Heart left ventricle (tissue), 16 donors: ENCODE results near the gene ACTG2. TPM values are rescaled to one million over a fixed set of nuclear protein-coding genes. Genes with fewer than 3 reads are reported as not detected.
A peak's percentile ranks its signal among the peaks of the same experiment; 100 is the strongest.

ENCODE experiments used
- ATAC-seq, 4 donors: fragments of 200-7000 bp; cut with Tn5 transposase; one replicate each; pipeline ENCODE4 v1.9.1; 2020 to 2022; ENCODE audit warnings: moderate library complexity in 4 of 4, mild to moderate bottlenecking in 3 of 4, moderate number of reproducible peaks in 1 of 4
- DNase-seq, 5 donors: peaks; one replicate each; pipeline ENCODE4 v3.0.0-alpha.2; 2020
- H3K27ac ChIP-seq, 12 donors: fragments of 200-600 bp; sonication (generic) in 4 of 12; one replicate each; pipeline versions ENCODE4 v1.5.0 to v1.8.0; 2016 to 2022; ENCODE audit warnings: mild to moderate bottlenecking in 2 of 12
- H3K27me3 ChIP-seq, 9 donors: fragments of 200-600 bp; sonication (generic) in 2 of 9; one replicate each; pipeline versions ENCODE4 v1.5.1 to v1.8.0; 2016 to 2022; ENCODE audit warnings: mild to moderate bottlenecking in 3 of 9
- H3K36me3 ChIP-seq, 9 donors: fragments of 200-600 bp; sonication (generic) in 2 of 9; one replicate each; pipeline versions ENCODE4 v1.5.0 to v1.8.0; 2018 to 2022; ENCODE audit warnings: mild to moderate bottlenecking in 2 of 9
- H3K4me1 ChIP-seq, 12 donors: fragments of 200-600 bp; sonication (generic) in 4 of 12; one replicate each; pipeline versions ENCODE4 v1.5.0 to v1.8.0; 2016 to 2022; ENCODE audit warnings: mild to moderate bottlenecking in 3 of 12
- H3K4me3 ChIP-seq, 12 donors: fragments of 200-600 bp; sonication (generic) in 4 of 12; one replicate each; pipeline versions ENCODE4 v1.5.0 to v1.8.0; 2017 to 2022; ENCODE audit warnings: mild to moderate bottlenecking in 9 of 12, moderate library complexity in 4 of 12
- H3K9me3 ChIP-seq, 12 donors: fragments of 200-600 bp; sonication (generic) in 4 of 12; one replicate each; pipeline versions ENCODE4 v1.5.0 to v1.8.0; 2016 to 2022; ENCODE audit warnings: mild to moderate bottlenecking in 1 of 12
- CTCF ChIP-seq, 12 donors: fragments of 200-600 bp; sonication (generic) in 4 of 12; IDR thresholded peaks; one replicate each; pipeline versions ENCODE4 v1.5.0 to v1.8.0; 2018 to 2022; ENCODE audit warnings: antibody characterized with exemption in 12 of 12, mild to moderate bottlenecking in 5 of 12
- POLR2A ChIP-seq, 2 donors: fragments of 450-650 bp; IDR thresholded peaks; one replicate each; pipeline ENCODE4 v1.6.1; 2017; ENCODE audit warnings: antibody characterized with exemption in 2 of 2, mild to moderate bottlenecking in 2 of 2, moderate library complexity in 2 of 2
- WGBS, 4 donors: extraction: QIAGEN DNeasy Blood & Tissue Kit in 2 of 4; methylation state at CpG; one replicate each; pipeline versions ENCODE4 v1.1.5 to v1.1.7; 2013 to 2018; 5-methylcytosine and 5-hydroxymethylcytosine counted together
- intact Hi-C, 10 donors: fragments of 100-400 bp; cut with DNase I; formaldehyde crosslinking; loops; one replicate each; pipeline versions ENCODE4 v1.11.1 to v1.14.2; 2022
- polyA plus RNA-seq, 2 donors: library from polyadenylated mRNA; stranded (reverse); fragments of 200-250 nt; gene quantifications; one replicate each; pipeline ENCODE4 v1.2.3, GENCODE V29; 2013
- total RNA-seq, 9 donors: library from RNA; depleted of rRNA in 2 of 9; stranded (reverse); fragments of >200 nt in 2 of 9; fragmentation: NEBNext Ultra II Directional in 3 of 9; extraction: Animal tissue kit (Norgen Biotek cat#: 25700) in 3 of 9; gene quantifications; one replicate each; pipeline versions ENCODE4 v1.1.0 to v1.2.4, GENCODE V29; 2016 to 2023
- donor health status: ischemic (EF 13 %, LVEDD 7.1; RV severe dilation, severe dysfunction).
- donor health status: healthy with polysubstance abuse.
- donor health status: DM: no; HTN: yes; CAD: no.
- donor health status: DM: no; HTN: no; CAD: no.
- donor health status: ischemic (EF 25% LVEDD 6.9; RV normal size, moderate dysfunction).
- donor health status: ischemic (EF 25% LVEDD 5.7; RV mildly dilated, moderate dysfunction).
- donor health status: healthy.
- donor health status: DM: yes; HTN: yes; CAD: no.
- donor health status: ischemic (EF 35%, LVEDD 5.7; RV mildly dilated, moderate dysfunction).
- donor health status: nonischemic (EF 11% LVEDD 7.7; RV severe dilation, severe dysfunction).
- donor health status: DM: yes; HTN: yes; CAD: no.
- donor health status: PGD.
- donor health status: ischemic (EF 29% LVEDD 5.4; RV normal size, mild dysfunction).
- donor health status: nonischemic (EF 23%, LVEDD 6.1; RV moderate dilation, normal function).

Gene ACTG2
- total and polyA plus RNA-seq, 11 donors = 1.3 to 10.5 (median 3.8) TPM

DNA sequence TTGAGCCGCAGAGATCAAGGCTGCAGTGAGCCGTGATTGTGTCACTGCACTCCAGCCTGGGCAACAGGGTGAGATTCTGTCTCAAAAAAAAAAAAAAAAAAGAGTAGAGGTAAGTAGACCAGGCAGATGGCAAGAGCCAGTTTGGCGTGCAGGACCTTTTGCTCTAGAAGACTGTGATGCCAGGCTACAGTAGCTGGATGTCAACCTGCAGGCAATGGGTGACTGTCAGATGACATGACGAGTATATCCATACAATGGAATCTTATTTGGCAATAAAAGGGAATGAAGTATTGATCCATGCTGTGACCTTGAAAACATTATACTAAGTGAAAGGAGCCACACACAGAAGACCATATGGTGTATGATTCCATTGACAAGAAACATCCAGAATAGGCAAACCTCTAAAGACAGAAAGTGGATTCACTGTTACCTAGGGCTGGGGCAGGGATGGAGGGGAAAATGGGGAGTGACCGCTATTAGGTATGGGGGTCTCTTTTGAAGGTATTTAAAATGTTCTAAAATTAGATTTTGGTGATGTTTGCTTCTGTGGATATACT is 22.7 kb downstream of the ACTG2 start:
- no peak overlapping the region for H3K4me3 ChIP-seq
- WGBS, 4 donors = 89 to 94% (median 92%) methylated on average over 5 of the region's 5 CpGs
- peak overlapping the region in 1 of 12 donors; percentile 53 for H3K27ac ChIP-seq
- H3K27me3 ChIP-seq = peaks cover 0 to 14% (median 0%) of the 10 kb centered on the region in 9 donors
- no peak for TF ChIP-seq CTCF (IDR thresholded peaks at IDR 0.05)
- no peak for TF ChIP-seq POLR2A (IDR thresholded peaks at IDR 0.05)
- no peaks in the 10 kb centered on the region for H3K36me3 ChIP-seq
- DNase-seq (no peak), ATAC-seq (no peak)
- H3K4me1 ChIP-seq = no peaks in the 10 kb centered on the region
- no peaks in the 10 kb centered on the region for H3K9me3 ChIP-seq
- intact Hi-C loops = no loop called here

DNA sequence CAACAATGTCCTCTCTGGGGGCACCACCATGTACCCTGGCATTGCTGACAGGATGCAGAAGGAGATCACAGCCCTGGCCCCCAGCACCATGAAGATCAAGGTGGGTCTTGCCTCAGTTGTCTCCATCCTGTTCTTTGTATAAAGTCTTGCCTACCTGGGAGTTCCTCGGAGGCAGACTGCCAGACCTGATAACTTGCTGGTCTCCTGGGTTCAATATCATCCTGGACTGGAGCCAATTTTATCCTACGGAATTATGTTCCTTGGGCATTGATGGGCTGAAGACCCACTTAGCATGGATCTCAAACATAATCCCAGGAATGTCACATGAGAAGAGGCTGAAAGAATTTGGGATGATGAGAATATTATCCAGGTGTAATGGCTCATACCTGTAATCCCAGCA is 23.9 kb downstream of the ACTG2 start:
- TF ChIP-seq CTCF (IDR thresholded peaks at IDR 0.05) (no peak), POLR2A (IDR thresholded peaks at IDR 0.05) (no peak)
- intact Hi-C loops = no loop called here
- no peak overlapping the region for H3K4me3 ChIP-seq
- peak overlapping the region in 1 of 12 donors; percentile 45 for H3K27ac ChIP-seq
- H3K27me3 ChIP-seq = peaks cover 0 to 17% (median 0%) of the 10 kb centered on the region in 9 donors
- WGBS, 4 donors = 41 to 77% (median 46%) methylated on average over 2 of the region's 2 CpGs
- H3K9me3 ChIP-seq = no peaks in the 10 kb centered on the region
- DNase-seq (no peak), ATAC-seq (no peak)
- no peaks in the 10 kb centered on the region for H3K4me1 ChIP-seq
- H3K36me3 ChIP-seq = no peaks in the 10 kb centered on the region

- Histone ChIP-seq H3K9me3 (no peaks in the 10 kb centered on the region), H3K36me3 (no peaks in the 10 kb centered on the region), H3K4me1 (no peaks in the 10 kb centered on the region), H3K27ac (peak overlapping the region in 1 of 12 donors; percentile 45), H3K4me3 (no peak overlapping the region), H3K27me3 (peaks cover 0 to 18% (median 0%) of the 10 kb centered on the region in 9 donors)
- no peak for TF ChIP-seq POLR2A (IDR thresholded peaks at IDR 0.05)
- TF ChIP-seq CTCF (IDR thresholded peaks at IDR 0.05) = no peak
- intact Hi-C loops = no loop called here
- no peak for DNase-seq
- ATAC-seq = no peak
- WGBS, 4 donors = 43 to 91% (median 47%) methylated on average over 2 of the region's 2 CpGs
Measured at GRCh38 chr2:73917296-73917695, 24.5 kb downstream of the ACTG2 start.

GRCh38 chr2:73917696-73918207 is 24.9 kb downstream of the ACTG2 start:
- Histone ChIP-seq H3K27me3 (peaks cover 0 to 18% (median 0%) of the 10 kb centered on the region in 9 donors), H3K27ac (peak overlapping the region in 1 of 12 donors; percentile 45), H3K4me1 (no peaks in the 10 kb centered on the region), H3K36me3 (no peaks in the 10 kb centered on the region), H3K4me3 (no peak overlapping the region), H3K9me3 (no peaks in the 10 kb centered on the region)
- no peak for TF ChIP-seq CTCF (IDR thresholded peaks at IDR 0.05)
- no peak for TF ChIP-seq POLR2A (IDR thresholded peaks at IDR 0.05)
- intact Hi-C loops = no loop called here
- 74 to 82% (median 77%) methylated on average over 3 to 4 of the region's 4 CpGs for WGBS, 4 donors
- ATAC-seq (no peak), DNase-seq (no peak)
